HCT116 (cell line): ENCODE data around the gene GPX7.

Experiments used
- CTCF ChIP-seq, 3 experiments: fragments of 200-600 bp in 1 of 3; sonication (generic) in 1 of 3; IDR thresholded peaks in 2 of 3; conservative IDR thresholded peaks in 1 of 3; 2 replicates each; pipeline ENCODE4 v1.5.1; 2012 to 2017; ENCODE audit warnings: low read depth in 2 of 3, low read length in 2 of 3, antibody characterized with exemption in 1 of 3, borderline replicate concordance in 1 of 3, control low read depth in 1 of 3, mild to moderate bottlenecking in 1 of 3, mixed read lengths in 1 of 3, mixed run types in 1 of 3, moderate library complexity in 1 of 3; ENCODE audit not compliant: insufficient read depth in 1 of 3
- POLR2A ChIP-seq: IDR thresholded peaks from 2 replicates; pipeline ENCODE4 v1.7.0; 2011; ENCODE audit warnings: borderline replicate concordance; ENCODE audit not compliant: insufficient read depth, insufficient read length; ENCODE audit errors: extremely low read depth
- RAD21 ChIP-seq: IDR thresholded peaks from 2 replicates; pipeline ENCODE4 v1.6.1; 2012; ENCODE audit warnings: low read depth, mild to moderate bottlenecking

DNA sequence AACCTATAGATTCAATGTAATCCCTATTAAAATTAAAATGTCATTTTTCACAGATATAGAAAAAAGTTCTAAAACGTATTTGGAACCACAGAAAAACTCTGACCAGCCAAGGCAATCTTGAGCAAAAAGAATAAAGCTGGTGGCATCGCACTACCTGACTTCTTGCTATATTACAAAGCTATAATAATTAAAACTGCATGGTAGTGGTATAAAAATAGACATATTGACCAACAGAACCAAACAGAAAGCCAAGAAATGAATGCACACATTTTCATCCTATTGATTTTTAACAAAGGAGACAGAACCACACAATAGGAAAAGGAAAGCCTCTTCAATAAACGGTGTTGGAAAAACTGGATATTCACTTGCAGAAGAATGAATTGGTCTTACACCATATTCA, 21.6 kb downstream of the GPX7 start:
- TF ChIP-seq RAD21 (no peak), POLR2A (no peak), CTCF (IDR thresholded peaks at IDR 0.05 in 2 of 3, conservative IDR thresholded peaks at IDR 0.05 in 1 of 3; ENCODE audit: borderline replicate concordance in 1 of 3, insufficient read depth in 1 of 3, low read depth in 2 of 3, low read length in 2 of 3) (no peak)
